Esophagus (tissue), 2 donors: ENCODE measurements around the gene AKAP9. TPM values are rescaled to one million over a fixed set of nuclear protein-coding genes. Genes with fewer than 3 reads are reported as not detected.
A peak's percentile ranks its signal among the peaks of the same experiment; 100 is the strongest.

Experiments
- H3K27ac ChIP-seq, 2 donors: one replicate each; pipeline ENCODE4 v1.5.1; 2013; ENCODE audit warnings: low read depth in 2 of 2, mild to moderate bottlenecking in 2 of 2, inconsistent platforms in 1 of 2, low read length in 1 of 2, moderate library complexity in 1 of 2
- H3K27me3 ChIP-seq, 2 donors: one replicate each; pipeline ENCODE4 v1.6.1; 2013; ENCODE audit warnings: low read length in 2 of 2, control low read depth in 1 of 2, mild to moderate bottlenecking in 1 of 2; ENCODE audit not compliant: insufficient read depth in 2 of 2, control insufficient read depth in 1 of 2
- H3K36me3 ChIP-seq, 2 donors: one replicate each; pipeline ENCODE4 v1.6.1; 2013; ENCODE audit warnings: low read length in 1 of 2; ENCODE audit not compliant: control insufficient read depth in 2 of 2, insufficient read depth in 2 of 2
- H3K4me1 ChIP-seq, 2 donors: one replicate each; pipeline ENCODE4 v1.6.1; 2013; ENCODE audit warnings: low read length in 1 of 2; ENCODE audit not compliant: control insufficient read depth in 2 of 2, insufficient read depth in 2 of 2
- H3K4me3 ChIP-seq, 2 donors: one replicate each; pipeline ENCODE4 v1.5.1; 2013; ENCODE audit warnings: low read length in 2 of 2, mild to moderate bottlenecking in 2 of 2, low read depth in 1 of 2, moderate library complexity in 1 of 2
- H3K9me3 ChIP-seq, 2 donors: one replicate each; pipeline ENCODE4 v1.6.1; 2013; ENCODE audit warnings: mild to moderate bottlenecking in 2 of 2, low read depth in 1 of 2, low read length in 1 of 2, moderate library complexity in 1 of 2; ENCODE audit not compliant: control insufficient read depth in 2 of 2, insufficient read depth in 1 of 2
- WGBS, 2 donors: extraction: QIAGEN DNeasy Blood & Tissue Kit; methylation state at CpG; one replicate each; pipeline ENCODE4 v1.1.7; 2013; 5-methylcytosine and 5-hydroxymethylcytosine counted together
- polyA plus RNA-seq, 2 donors: library from polyadenylated mRNA; stranded (reverse); fragments of 200-250 nt; gene quantifications; one replicate each; pipeline ENCODE4 v1.2.3, GENCODE V29; 2013
- donor health status: healthy with polysubstance abuse.
- donor health status: Bipolar disorder and iron deficiency.

AKAP9 gene
- polyA plus RNA-seq, 2 donors: 15.8 to 16.7 TPM

- H3K27ac ChIP-seq: no peak overlapping the region
- no peaks in the 10 kb centered on the region for H3K9me3 ChIP-seq
- 37 to 61% methylated on average over 3 of the region's 3 CpGs for WGBS, 2 donors
- no peak overlapping the region for H3K4me3 ChIP-seq
- peaks cover 0 to 2% of the 10 kb centered on the region in 2 donors for H3K36me3 ChIP-seq
- H3K27me3 ChIP-seq: no peaks in the 10 kb centered on the region
- H3K4me1 ChIP-seq: no peaks in the 10 kb centered on the region
Measured at GRCh38 chr7:92044148-92044547, 103.5 kb downstream of the AKAP9 start.

GRCh38 chr7:92044940-92045339 lies 104.3 kb downstream of the AKAP9 start:
- Histone ChIP-seq H3K4me3 (no peak overlapping the region), H3K27me3 (no peaks in the 10 kb centered on the region), H3K36me3 (peaks cover 0 to 2% of the 10 kb centered on the region in 2 donors), H3K27ac (no peak overlapping the region), H3K9me3 (no peaks in the 10 kb centered on the region), H3K4me1 (no peaks in the 10 kb centered on the region)
- WGBS, 2 donors: 93 to 95% methylated on average over 1 of the region's 1 CpG

- H3K9me3 ChIP-seq: no peaks in the 10 kb centered on the region
- H3K4me1 ChIP-seq: no peaks in the 10 kb centered on the region
- H3K27me3 ChIP-seq: no peaks in the 10 kb centered on the region
- H3K36me3 ChIP-seq: no peaks in the 10 kb centered on the region
- H3K27ac ChIP-seq: no peak overlapping the region
- H3K4me3 ChIP-seq: no peak overlapping the region
Measured at GRCh38 chr7:92051655-92052054, 111.0 kb downstream of the AKAP9 start.

DNA sequence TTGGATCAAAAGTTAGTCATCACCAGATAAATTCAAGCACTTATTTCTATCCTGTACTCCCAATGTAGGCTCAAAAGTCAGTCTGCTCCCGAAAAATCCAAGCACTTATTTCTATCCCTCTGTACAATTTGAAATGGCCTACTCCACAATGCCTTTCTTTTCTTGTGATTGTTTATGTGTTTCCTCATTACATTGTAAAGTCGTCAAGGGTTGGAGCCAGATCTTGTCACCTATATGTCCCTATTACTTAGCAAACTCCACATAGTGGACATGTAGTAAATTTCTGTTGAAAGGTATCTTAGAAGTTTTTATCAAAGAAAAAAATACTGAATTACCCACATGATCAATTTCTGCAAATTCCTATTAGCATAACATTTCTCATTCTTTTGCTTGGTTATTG lies 111.5 kb downstream of the AKAP9 start:
- no peaks in the 10 kb centered on the region for H3K4me1 ChIP-seq
- no peaks in the 10 kb centered on the region for H3K27me3 ChIP-seq
- 86 to 93% methylated on average over 2 of the region's 2 CpGs for WGBS, 2 donors
- no peaks in the 10 kb centered on the region for H3K36me3 ChIP-seq
- no peaks in the 10 kb centered on the region for H3K9me3 ChIP-seq
- no peak overlapping the region for H3K27ac ChIP-seq
- H3K4me3 ChIP-seq: no peak overlapping the region

GRCh38 chr7:92052684-92053083 lies 112.0 kb downstream of the AKAP9 start:
- Histone ChIP-seq H3K4me3 (no peak overlapping the region), H3K27me3 (no peaks in the 10 kb centered on the region), H3K4me1 (no peaks in the 10 kb centered on the region), H3K27ac (no peak overlapping the region), H3K9me3 (no peaks in the 10 kb centered on the region), H3K36me3 (no peaks in the 10 kb centered on the region)
- WGBS, 2 donors: 81% methylated on average over 3 of the region's 3 CpGs

- no peaks in the 10 kb centered on the region for H3K27me3 ChIP-seq
- H3K36me3 ChIP-seq: no peaks in the 10 kb centered on the region
- H3K4me1 ChIP-seq: no peaks in the 10 kb centered on the region
- no peak overlapping the region for H3K4me3 ChIP-seq
- no peak overlapping the region for H3K27ac ChIP-seq
- no peaks in the 10 kb centered on the region for H3K9me3 ChIP-seq
- 64 to 78% methylated on average over 2 of the region's 2 CpGs for WGBS, 2 donors
Measured at GRCh38 chr7:92053312-92053711, 112.7 kb downstream of the AKAP9 start.

- 39 to 53% methylated on average over 1 of the region's 1 CpG for WGBS, 2 donors
- Histone ChIP-seq H3K9me3 (no peaks in the 10 kb centered on the region), H3K27ac (peak overlapping the region in 1 of 2 donors; percentile 4), H3K4me3 (no peak overlapping the region), H3K36me3 (no peaks in the 10 kb centered on the region), H3K4me1 (no peaks in the 10 kb centered on the region), H3K27me3 (no peaks in the 10 kb centered on the region)
Measured at GRCh38 chr7:92056286-92056685, 115.6 kb downstream of the AKAP9 start.

- peak overlapping the region in 1 of 2 donors; percentile 35 for H3K4me3 ChIP-seq
- H3K4me1 ChIP-seq: no peaks in the 10 kb centered on the region
- no peaks in the 10 kb centered on the region for H3K36me3 ChIP-seq
Measured at GRCh38 chr7:92057375-92057774, 116.7 kb downstream of the AKAP9 start.

DNA sequence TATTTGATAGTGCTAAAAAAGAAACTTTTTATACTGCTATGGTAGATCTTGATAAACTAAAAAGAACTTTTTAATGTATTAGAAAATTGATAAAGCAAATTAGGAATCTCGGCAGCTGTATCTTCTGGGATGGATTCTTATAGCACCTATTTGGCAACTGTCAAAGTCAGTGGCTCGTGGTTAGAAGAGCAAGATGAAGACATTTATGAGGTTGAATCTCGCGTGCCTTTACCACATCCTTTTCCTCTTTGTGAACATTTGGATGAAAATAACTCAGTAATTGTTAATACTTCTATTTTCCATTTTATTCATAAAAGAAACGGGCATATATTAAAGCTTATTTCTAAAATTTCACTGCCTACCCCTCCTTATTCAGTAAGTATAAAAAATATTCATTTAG lies 117.4 kb downstream of the AKAP9 start:
- peak overlapping the region in 1 of 2 donors; percentile 48 for H3K4me3 ChIP-seq
- no peaks in the 10 kb centered on the region for H3K36me3 ChIP-seq
- H3K4me1 ChIP-seq: no peaks in the 10 kb centered on the region
- peak overlapping the region in 1 of 2 donors; percentile 59 for H3K27ac ChIP-seq
- H3K27me3 ChIP-seq: no peaks in the 10 kb centered on the region
- no peaks in the 10 kb centered on the region for H3K9me3 ChIP-seq
- 45 to 57% methylated on average over 5 of the region's 5 CpGs for WGBS, 2 donors

More at GRCh38 chr7:92057375-92057774, 116.7 kb downstream of the AKAP9 start:
- no peaks in the 10 kb centered on the region for H3K27me3 ChIP-seq
- H3K9me3 ChIP-seq: no peaks in the 10 kb centered on the region
- WGBS, 2 donors: 43 to 56% methylated on average over 2 of the region's 2 CpGs
- peak overlapping the region; percentile 13 to 77 for H3K27ac ChIP-seq

GRCh38 chr7:92058899-92059298 lies 118.2 kb downstream of the AKAP9 start:
- H3K36me3 ChIP-seq: no peaks in the 10 kb centered on the region
- H3K4me1 ChIP-seq: no peaks in the 10 kb centered on the region
- H3K27ac ChIP-seq: no peak overlapping the region
- 65 to 91% methylated on average over 2 of the region's 2 CpGs for WGBS, 2 donors
- no peak overlapping the region for H3K4me3 ChIP-seq
- no peaks in the 10 kb centered on the region for H3K27me3 ChIP-seq
- no peaks in the 10 kb centered on the region for H3K9me3 ChIP-seq
